Activated naive CD4-positive, alpha-beta T cell treated with anti-CD3 and anti-CD28 coated beads, Interleukin-2, amount 50 U/mL, for 72 hours (primary cell): Measurements from ENCODE around the gene ODF2. TPM values are rescaled to one million over a fixed set of nuclear protein-coding genes. Genes with fewer than 3 reads are reported as not detected.
"Not testable (repeated sequence)": the region's sequence is repeated elsewhere in the genome, so short reads cannot be mapped to it uniquely, and the experiment has no call there.

Experiments
- ATAC-seq, 2 donors: fragments of 150-1000 bp; cut with Tn5 transposase; 2 replicates each; pipeline ENCODE4 v1.10.0; 2021; ENCODE audit warnings: mild to moderate bottlenecking in 2 of 2, moderate library complexity in 2 of 2
- DNase-seq, 2 donors: peaks; one replicate each; pipeline ENCODE4 v3.0.0; 2021 to 2022; ENCODE audit warnings: low spot score in 2 of 2
- H3K27ac Mint-ChIP-seq, 2 donors: one replicate each; pipeline ENCODE4 v1.8.0; 2022; ENCODE audit warnings: mild to moderate bottlenecking in 2 of 2, mixed read lengths in 2 of 2
- H3K36me3 Mint-ChIP-seq, 2 donors: one replicate each; pipeline ENCODE4 v1.8.0; 2022; ENCODE audit warnings: mixed read lengths in 2 of 2
- H3K9me3 Mint-ChIP-seq, 2 donors: one replicate each; pipeline ENCODE4 v1.8.0; 2022; ENCODE audit warnings: mixed read lengths in 2 of 2
- total RNA-seq, 2 donors: library from RNA; stranded (reverse); gene quantifications; one replicate each; pipeline ENCODE4 v1.2.3, GENCODE V29; 2022

The ODF2 gene
- total RNA-seq, 2 donors from 2014 or later, result 67.9 to 70.7 TPM

GRCh38 chr9:128421482-128421996 is 34.3 kb upstream of the ODF2 start:
- ATAC-seq (no peak), DNase-seq (no peak)
- H3K27ac Mint-ChIP-seq, result no peak overlapping the region
- H3K9me3 Mint-ChIP-seq, result no peaks in the 10 kb centered on the region
- no peaks in the 10 kb centered on the region for H3K36me3 Mint-ChIP-seq

GRCh38 chr9:128422022-128422782 is 33.6 kb upstream of the ODF2 start:
- H3K9me3 Mint-ChIP-seq, H3K27ac Mint-ChIP-seq, DNase-seq, H3K36me3 Mint-ChIP-seq, ATAC-seq: not testable (repeated sequence)

- peak in 1 of 2 donors; percentile 12 for ATAC-seq
- H3K9me3 Mint-ChIP-seq, result no peaks in the 10 kb centered on the region
- H3K27ac Mint-ChIP-seq, result no peak overlapping the region
- no peak for DNase-seq
- no peaks in the 10 kb centered on the region for H3K36me3 Mint-ChIP-seq
Observed at GRCh38 chr9:128422783-128423150, 33.0 kb upstream of the ODF2 start.

- ATAC-seq, H3K27ac Mint-ChIP-seq, H3K36me3 Mint-ChIP-seq, DNase-seq, H3K9me3 Mint-ChIP-seq: not testable (repeated sequence)
Observed at GRCh38 chr9:128423356-128423755, 32.5 kb upstream of the ODF2 start.

GRCh38 chr9:128424268-128424780 is 31.5 kb upstream of the ODF2 start:
- no peaks in the 10 kb centered on the region for H3K36me3 Mint-ChIP-seq
- H3K27ac Mint-ChIP-seq, result no peak overlapping the region
- DNase-seq (no peak), ATAC-seq (no peak)
- H3K9me3 Mint-ChIP-seq, result no peaks in the 10 kb centered on the region

GRCh38 chr9:128428644-128429512 is 26.9 kb upstream of the ODF2 start:
- Mint-ChIP-seq H3K36me3 (no peaks in the 10 kb centered on the region), H3K27ac (no peak overlapping the region), H3K9me3 (no peaks in the 10 kb centered on the region)
- DNase-seq, result no peak
- ATAC-seq, result no peak

- no peaks in the 10 kb centered on the region for H3K9me3 Mint-ChIP-seq
- no peak for DNase-seq
- H3K27ac Mint-ChIP-seq, result no peak overlapping the region
- ATAC-seq, result no peak
- H3K36me3 Mint-ChIP-seq, result no peaks in the 10 kb centered on the region
Observed at GRCh38 chr9:128429513-128430086, 26.2 kb upstream of the ODF2 start.

- Mint-ChIP-seq H3K9me3 (no peaks in the 10 kb centered on the region), H3K27ac (no peak overlapping the region), H3K36me3 (no peaks in the 10 kb centered on the region)
- ATAC-seq, result no peak
- DNase-seq, result no peak
Observed at GRCh38 chr9:128431207-128431606, 24.6 kb upstream of the ODF2 start.

- H3K9me3 Mint-ChIP-seq, result no peaks in the 10 kb centered on the region
- no peaks in the 10 kb centered on the region for H3K36me3 Mint-ChIP-seq
- ATAC-seq, result no peak
- no peak for DNase-seq
- H3K27ac Mint-ChIP-seq, result no peak overlapping the region
Observed at GRCh38 chr9:128434340-128434739, 21.5 kb upstream of the ODF2 start.

GRCh38 chr9:128435611-128436010 is 20.2 kb upstream of the ODF2 start:
- Mint-ChIP-seq H3K36me3 (no peaks in the 10 kb centered on the region), H3K9me3 (no peaks in the 10 kb centered on the region), H3K27ac (no peak overlapping the region)
- DNase-seq (no peak), ATAC-seq (no peak)

- peak; percentile 97 to 99 for ATAC-seq
- peak; percentile 82 to 93 for DNase-seq
- Mint-ChIP-seq H3K9me3 (no peaks in the 10 kb centered on the region), H3K27ac (no peak overlapping the region), H3K36me3 (no peaks in the 10 kb centered on the region)
Observed at GRCh38 chr9:128438343-128439109, 17.3 kb upstream of the ODF2 start.

GRCh38 chr9:128439273-128439672 is 16.5 kb upstream of the ODF2 start:
- ATAC-seq (no peak), DNase-seq (no peak)
- Mint-ChIP-seq H3K36me3 (no peaks in the 10 kb centered on the region), H3K9me3 (no peaks in the 10 kb centered on the region), H3K27ac (no peak overlapping the region)

- no peak for ATAC-seq
- H3K27ac Mint-ChIP-seq, result no peak overlapping the region
- H3K36me3 Mint-ChIP-seq, result no peaks in the 10 kb centered on the region
- no peaks in the 10 kb centered on the region for H3K9me3 Mint-ChIP-seq
- no peak for DNase-seq
Observed at GRCh38 chr9:128442150-128442549, 13.7 kb upstream of the ODF2 start.

- H3K36me3 Mint-ChIP-seq, DNase-seq, H3K27ac Mint-ChIP-seq, H3K9me3 Mint-ChIP-seq, ATAC-seq: not testable (repeated sequence)
Observed at GRCh38 chr9:128446505-128446904, 9.3 kb upstream of the ODF2 start.

GRCh38 chr9:128448746-128449145 is 7.1 kb upstream of the ODF2 start:
- DNase-seq, result no peak
- Mint-ChIP-seq H3K36me3 (no peaks in the 10 kb centered on the region), H3K9me3 (no peaks in the 10 kb centered on the region), H3K27ac (no peak overlapping the region)
- ATAC-seq, result no peak

- Mint-ChIP-seq H3K27ac (peak overlapping the region; percentile 72 to 92), H3K9me3 (no peaks in the 10 kb centered on the region), H3K36me3 (peaks cover 1 to 9% of the 10 kb centered on the region in 2 donors)
- DNase-seq, result no peak
- no peak for ATAC-seq
Observed at GRCh38 chr9:128454991-128455390, 815 bp upstream of the ODF2 start.
